Measurements from ENCODE around the gene AK4.
A peak's percentile ranks its signal among the peaks of the same experiment; 100 is the strongest.

GRCh38 chr1:65277605-65278347 lies 129.8 kb downstream of the AK4 start:
- TF ChIP-seq POLR2A (IDR thresholded peaks at IDR 0.05; ENCODE audit: low read length) (peak; percentile 86), GATA1 (IDR thresholded peaks at IDR 0.05; ENCODE audit: low read depth, low read length) (no peak)
